Sigmoid colon (tissue), 7 donors: ENCODE data around the gene PRM1. TPM values are rescaled to one million over a fixed set of nuclear protein-coding genes. Genes with fewer than 3 reads are reported as not detected.

ENCODE experiments used
- DNase-seq: peaks from one replicate; pipeline ENCODE4 v3.0.0-alpha.2; 2019
- H3K27ac ChIP-seq, 4 donors: fragments of 200-600 bp; sonication (generic); one replicate each; pipeline ENCODE4 v1.5.1; 2016 to 2019; ENCODE audit warnings: mild to moderate bottlenecking in 1 of 4
- H3K27me3 ChIP-seq, 3 donors: fragments of 200-600 bp; sonication (generic); one replicate each; pipeline ENCODE4 v1.5.1; 2019; ENCODE audit warnings: mild to moderate bottlenecking in 1 of 3
- H3K36me3 ChIP-seq, 4 donors: fragments of 200-600 bp; sonication (generic); one replicate each; pipeline ENCODE4 v1.5.1; 2016 to 2019
- H3K4me1 ChIP-seq, 4 donors: fragments of 200-600 bp; sonication (generic); one replicate each; pipeline ENCODE4 v1.5.1; 2017 to 2019
- H3K4me3 ChIP-seq, 4 donors: fragments of 200-600 bp; sonication (generic); one replicate each; pipeline ENCODE4 v1.5.1; 2017 to 2019; ENCODE audit warnings: mild to moderate bottlenecking in 2 of 4, moderate library complexity in 1 of 4
- H3K9me3 ChIP-seq, 4 donors: fragments of 200-600 bp in 3 of 4; sonication (generic) in 3 of 4; one replicate each; pipeline versions ENCODE4 v1.5.1 to v1.6.1; 2013 to 2019
- EP300 ChIP-seq, 4 donors: sonication (generic); formaldehyde crosslinking; IDR thresholded peaks; one replicate each; pipeline ENCODE4 v1.6.1; 2017; ENCODE audit warnings: antibody characterized with exemption in 4 of 4
- POLR2A ChIP-seq, 2 donors: fragments of 450-650 bp; IDR thresholded peaks; one replicate each; pipeline ENCODE4 v1.6.1; 2016; ENCODE audit warnings: antibody characterized with exemption in 2 of 2, mild to moderate bottlenecking in 2 of 2, moderate library complexity in 2 of 2
- POLR2AphosphoS5 ChIP-seq, 4 donors: sonication (generic); formaldehyde crosslinking; IDR thresholded peaks; one replicate each; pipeline ENCODE4 v1.6.1; 2017; ENCODE audit warnings: antibody characterized with exemption in 4 of 4
- WGBS, 2 donors: extraction: QIAGEN DNeasy Blood & Tissue Kit; methylation state at CpG; one replicate each; pipeline ENCODE4 v1.1.7; 2013; 5-methylcytosine and 5-hydroxymethylcytosine counted together
- intact Hi-C: fragments of 100-400 bp; cut with DNase I; formaldehyde crosslinking; loops from one replicate; pipeline ENCODE4 v1.15.1; 2023
- polyA plus RNA-seq, 3 donors: library from polyadenylated mRNA; stranded (reverse); fragments of 200-250 nt; gene quantifications; one replicate each; pipeline ENCODE4 v1.2.3, GENCODE V29; 2013
- small RNA-seq, 3 donors: library from RNA; depleted of rRNA; stranded (forward); fragments of <200 nt; gene quantifications; one replicate each; pipeline ENCODE3, GENCODE V24; 2016
- total RNA-seq, 4 donors: library from RNA; depleted of rRNA; stranded (reverse); fragments of >200 nt; gene quantifications; one replicate each; pipeline ENCODE4 v1.1.0, GENCODE V29; 2016
- TF ChIP-seq, protein P1 (sequence below), 4 experiments: fragments of 450-650 bp in 3 of 4; fragments of 200-600 bp in 1 of 4; IDR thresholded peaks; one replicate each; pipeline ENCODE4 v1.5.1; 2016 to 2019; ENCODE audit warnings: antibody characterized with exemption in 4 of 4, mild to moderate bottlenecking in 3 of 4, moderate library complexity in 2 of 4
- donor health status: healthy with polysubstance abuse.
- donor health status: Bipolar disorder and iron deficiency.
- donor health status: healthy.

PRM1 gene
- total and polyA plus RNA-seq, 7 donors, result not detected

DNA sequence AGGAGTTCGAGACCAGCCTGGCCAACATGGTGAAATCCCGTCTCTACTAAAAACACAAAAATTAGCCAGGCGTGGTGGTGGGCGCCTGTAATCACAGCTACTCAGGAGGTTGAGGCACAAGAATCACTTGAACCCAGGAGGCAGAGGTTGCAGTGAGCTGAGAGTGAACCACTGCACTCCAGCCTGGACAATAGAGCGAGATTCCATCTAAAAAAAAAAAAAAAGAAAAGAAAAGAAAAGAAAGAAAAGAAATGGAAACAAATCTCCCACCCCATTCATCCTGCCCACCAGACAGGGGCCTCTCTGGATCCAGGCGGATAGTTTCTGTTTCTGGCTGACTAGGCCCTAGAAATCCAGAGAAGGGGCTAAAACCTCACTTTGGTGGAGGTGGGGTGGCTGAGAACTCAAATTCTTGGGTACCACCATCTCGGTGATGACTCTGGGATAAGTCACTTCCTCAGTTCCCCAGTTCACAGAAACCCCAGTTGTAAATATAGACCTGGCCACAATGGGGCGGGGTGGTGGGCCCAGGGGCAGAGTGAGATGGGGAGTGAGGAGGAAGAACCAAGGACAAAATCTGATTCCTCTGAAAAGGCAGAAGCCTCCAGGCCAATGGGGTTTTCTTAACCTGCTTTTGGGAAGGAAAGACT lies 47.3 kb downstream of the PRM1 start:
- DNase-seq, result no peak
- intact Hi-C loops, result no loop called here
- Histone ChIP-seq H3K27me3 (no peaks in the 10 kb centered on the region), H3K9me3 (no peaks in the 10 kb centered on the region), H3K36me3 (no peaks in the 10 kb centered on the region), H3K27ac (peak overlapping the region in 1 of 4 donors; percentile 14), H3K4me1 (peaks cover 0 to 7% (median 0%) of the 10 kb centered on the region in 4 donors), H3K4me3 (no peak overlapping the region)
- no peak for TF ChIP-seq POLR2AphosphoS5 (IDR thresholded peaks at IDR 0.05)
- TF ChIP-seq POLR2A (IDR thresholded peaks at IDR 0.05), result no peak
- TF ChIP-seq, protein P1, sequence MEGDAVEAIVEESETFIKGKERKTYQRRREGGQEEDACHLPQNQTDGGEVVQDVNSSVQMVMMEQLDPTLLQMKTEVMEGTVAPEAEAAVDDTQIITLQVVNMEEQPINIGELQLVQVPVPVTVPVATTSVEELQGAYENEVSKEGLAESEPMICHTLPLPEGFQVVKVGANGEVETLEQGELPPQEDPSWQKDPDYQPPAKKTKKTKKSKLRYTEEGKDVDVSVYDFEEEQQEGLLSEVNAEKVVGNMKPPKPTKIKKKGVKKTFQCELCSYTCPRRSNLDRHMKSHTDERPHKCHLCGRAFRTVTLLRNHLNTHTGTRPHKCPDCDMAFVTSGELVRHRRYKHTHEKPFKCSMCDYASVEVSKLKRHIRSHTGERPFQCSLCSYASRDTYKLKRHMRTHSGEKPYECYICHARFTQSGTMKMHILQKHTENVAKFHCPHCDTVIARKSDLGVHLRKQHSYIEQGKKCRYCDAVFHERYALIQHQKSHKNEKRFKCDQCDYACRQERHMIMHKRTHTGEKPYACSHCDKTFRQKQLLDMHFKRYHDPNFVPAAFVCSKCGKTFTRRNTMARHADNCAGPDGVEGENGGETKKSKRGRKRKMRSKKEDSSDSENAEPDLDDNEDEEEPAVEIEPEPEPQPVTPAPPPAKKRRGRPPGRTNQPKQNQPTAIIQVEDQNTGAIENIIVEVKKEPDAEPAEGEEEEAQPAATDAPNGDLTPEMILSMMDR (IDR thresholded peaks at IDR 0.05), result no peak
- TF ChIP-seq EP300 (IDR thresholded peaks at IDR 0.05), result no peak
- 72 to 90% methylated on average over 8 of the region's 8 CpGs for WGBS, 2 donors

DNA sequence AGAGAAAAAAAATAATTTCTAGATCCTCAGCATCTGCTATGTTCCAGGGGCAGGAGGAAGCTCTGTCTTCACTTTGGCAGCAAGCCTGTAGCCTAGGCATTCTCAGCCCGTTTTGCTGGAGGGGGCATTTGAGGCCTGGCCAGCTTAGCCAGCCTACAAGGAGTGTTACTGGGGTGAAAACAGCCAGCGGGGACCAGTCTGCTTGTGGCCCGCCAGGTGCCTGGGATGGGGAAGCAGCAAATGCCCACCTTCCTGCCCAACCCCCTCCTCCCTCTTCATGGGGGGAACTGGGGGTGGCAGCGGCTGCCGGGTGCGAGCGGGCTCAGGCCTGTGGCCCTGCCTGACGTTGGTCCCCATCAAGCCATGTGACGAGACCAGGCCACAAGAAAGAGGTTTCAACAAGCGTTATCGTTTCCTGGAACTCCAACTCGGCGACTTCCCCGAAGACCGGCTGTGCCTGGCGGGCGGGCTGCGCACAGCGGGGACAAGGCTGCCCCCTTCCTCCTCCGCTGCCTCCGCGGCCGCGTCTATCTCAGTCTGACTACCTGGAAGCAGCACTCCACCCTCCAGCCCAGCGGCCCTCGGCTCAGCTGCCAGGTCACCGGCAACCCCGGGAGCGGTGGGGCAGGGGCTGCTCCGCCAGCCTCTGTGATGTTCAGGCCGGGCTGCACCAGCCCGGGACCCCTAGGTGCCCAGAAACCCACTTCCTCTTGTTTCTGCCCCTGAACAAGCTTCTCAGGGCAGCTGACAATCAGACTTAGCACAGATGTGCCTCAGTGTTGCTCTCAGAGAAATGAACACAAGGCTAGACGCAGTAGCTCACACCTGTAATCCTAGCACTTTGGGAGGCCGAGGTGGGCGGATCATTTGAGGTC lies 48.0 kb downstream of the PRM1 start:
- Histone ChIP-seq H3K4me1 (peaks cover 0 to 7% (median 0%) of the 10 kb centered on the region in 4 donors), H3K9me3 (no peaks in the 10 kb centered on the region), H3K36me3 (no peaks in the 10 kb centered on the region), H3K27me3 (no peaks in the 10 kb centered on the region), H3K27ac (peak overlapping the region in 2 of 4 donors; percentile 14 to 25), H3K4me3 (no peak overlapping the region)
- WGBS, 2 donors, result 43 to 78% methylated on average over 35 of the region's 35 CpGs
- TF ChIP-seq, protein P1 (IDR thresholded peaks at IDR 0.05), result no peak
- peak in 1 of 4 donors; percentile 25 for TF ChIP-seq POLR2AphosphoS5 (IDR thresholded peaks at IDR 0.05)
- intact Hi-C loops, result no loop called here
- DNase-seq, result no peak

DNA sequence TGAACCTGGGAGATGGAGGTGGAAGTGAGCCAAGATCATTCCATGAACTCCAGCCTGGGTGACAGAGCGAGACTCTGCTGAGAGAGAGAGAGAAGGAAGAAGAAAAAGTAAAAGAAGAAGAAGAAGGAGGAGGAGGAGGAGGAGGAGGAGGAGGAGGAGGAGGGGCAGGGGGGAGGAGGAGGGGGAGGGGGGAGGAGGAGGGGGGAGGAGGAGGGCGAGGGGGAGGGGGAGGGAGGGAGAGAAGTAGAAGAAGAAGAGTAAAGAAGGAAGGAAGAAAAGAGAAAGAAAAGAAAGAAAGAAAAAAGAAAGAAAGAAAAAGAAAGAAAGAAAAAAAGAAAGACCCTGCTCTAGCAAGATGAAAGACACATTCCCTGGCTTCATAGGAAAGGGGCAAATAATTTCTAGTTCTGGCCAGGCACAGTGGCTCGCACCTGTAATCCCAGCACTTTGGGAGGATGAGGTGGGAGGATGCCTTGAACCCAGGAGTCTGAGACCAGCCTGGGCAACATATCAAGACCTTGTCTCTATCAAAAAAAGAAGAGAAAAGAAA lies 48.8 kb downstream of the PRM1 start:
- Histone ChIP-seq H3K4me3 (no peak overlapping the region), H3K9me3 (no peaks in the 10 kb centered on the region), H3K27me3 (no peaks in the 10 kb centered on the region), H3K36me3 (no peaks in the 10 kb centered on the region), H3K27ac (peak overlapping the region in 1 of 4 donors; percentile 14), H3K4me1 (peaks cover 0 to 7% (median 0%) of the 10 kb centered on the region in 4 donors)
- WGBS, 2 donors, result 90 to 94% methylated on average over 2 of the region's 3 CpGs
- intact Hi-C loops, result no loop called here
- TF ChIP-seq, protein P1 (IDR thresholded peaks at IDR 0.05), result no peak
- no peak for TF ChIP-seq EP300 (IDR thresholded peaks at IDR 0.05)
- TF ChIP-seq POLR2AphosphoS5 (IDR thresholded peaks at IDR 0.05), result no peak
- no peak for TF ChIP-seq POLR2A (IDR thresholded peaks at IDR 0.05)
- DNase-seq, result no peak

DNA sequence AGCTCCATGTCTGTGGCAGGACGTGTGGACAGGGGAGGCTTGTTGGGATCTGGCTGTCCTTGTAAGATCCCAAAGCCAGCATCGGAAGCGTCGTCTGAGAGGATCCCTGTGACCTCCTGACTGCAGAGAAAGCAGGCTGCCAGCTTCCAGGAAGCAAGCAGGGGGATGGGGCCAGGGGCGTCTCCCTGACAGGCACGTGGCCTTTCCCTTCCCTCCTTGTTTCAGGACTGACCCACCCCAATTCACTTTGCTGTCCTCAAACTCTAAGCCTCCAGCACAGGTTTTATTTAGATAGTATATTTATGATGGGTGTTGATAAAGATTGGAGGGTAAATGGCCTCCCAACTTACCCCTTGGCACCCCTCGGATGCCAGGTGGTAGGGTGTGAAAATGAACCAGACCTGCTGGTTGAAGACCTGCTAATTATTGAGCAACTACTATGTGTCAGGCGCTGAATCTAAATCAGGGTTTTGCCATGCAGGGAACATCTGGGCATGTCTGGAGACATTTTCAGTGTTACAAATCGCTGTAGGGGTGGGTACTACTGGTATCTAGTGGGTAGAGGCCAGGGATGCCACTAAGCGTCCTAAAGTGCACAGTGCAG lies 49.7 kb downstream of the PRM1 start:
- no peak overlapping the region for H3K27ac ChIP-seq
- 79 to 82% methylated on average over 10 of the region's 10 CpGs for WGBS, 2 donors
- H3K27me3 ChIP-seq, result no peaks in the 10 kb centered on the region
- no peaks in the 10 kb centered on the region for H3K9me3 ChIP-seq
- H3K4me1 ChIP-seq, result peaks cover 0 to 7% (median 0%) of the 10 kb centered on the region in 4 donors
- H3K4me3 ChIP-seq, result no peak overlapping the region
- TF ChIP-seq, protein P1 (IDR thresholded peaks at IDR 0.05), result no peak
- TF ChIP-seq POLR2AphosphoS5 (IDR thresholded peaks at IDR 0.05), result no peak
- TF ChIP-seq POLR2A (IDR thresholded peaks at IDR 0.05), result no peak
- no peak for TF ChIP-seq EP300 (IDR thresholded peaks at IDR 0.05)
- intact Hi-C loops, result no loop called here
- DNase-seq, result no peak
- H3K36me3 ChIP-seq, result no peaks in the 10 kb centered on the region

Small RNAs within 50 kb of the gene (small RNA-seq; reads per million reads assigned to genes)
- gene MIR548H2 (0 reads per million in 3 donors), gene RF00019 (0 reads per million in 3 donors), gene RF00554 (0 reads per million in 3 donors)

Other genes with a start within 250 kb of the PRM1 start
- gene SOCS1, start 25.1 kb downstream of the PRM1 start, total RNA-seq, result 1 to 10 TPM in 3 of 4 donors, under 1 TPM in 1; 0.66 to 8.8 (median 3.4) TPM
- 10 to 100 TPM in 1 of 3 donors, 1 to 10 TPM in 1, not detected in 1; 3.9 to 26.4 TPM for gene SOCS1, start 25.1 kb downstream of the PRM1 start, polyA plus RNA-seq
- gene TNP2, start 12.0 kb downstream of the PRM1 start, total RNA-seq, result not detected
- not detected for gene TNP2, start 12.0 kb downstream of the PRM1 start, polyA plus RNA-seq
- gene PRM3, start 7.7 kb downstream of the PRM1 start, total RNA-seq, result not detected
- not detected for gene PRM3, start 7.7 kb downstream of the PRM1 start, polyA plus RNA-seq
- gene PRM2, start 4.8 kb downstream of the PRM1 start, total RNA-seq, result not detected
- gene PRM2, start 4.8 kb downstream of the PRM1 start, polyA plus RNA-seq, result not detected
- gene RMI2, start 64.1 kb upstream of the PRM1 start, total RNA-seq, result 1 to 10 TPM in 2 of 4 donors, under 1 TPM in 2; 0.36 to 2.2 (median 1.2) TPM
- gene RMI2, start 64.1 kb upstream of the PRM1 start, polyA plus RNA-seq, result 10 to 100 TPM in 1 of 3 donors, 1 to 10 TPM in 2; 5.4 to 19.3 (median 8.1) TPM